H1 (cell line): ENCODE results near the gene NR3C2. TPM values are rescaled to one million over a fixed set of nuclear protein-coding genes. Genes with fewer than 3 reads are reported as not detected.

Source experiments
- CTCF ChIA-PET: fragments of 300-600 bp; sonication (Branson Sonifier 250); formaldehyde crosslinking; loops from one replicate; lab custom pipeline; 2021; ENCODE audit not compliant: partially characterized antibody; lab: Charles Lee
- POLR2A ChIA-PET: fragments of 300-600 bp; sonication (Branson Sonifier 250); formaldehyde crosslinking; loops from one replicate; lab custom pipeline; 2021; ENCODE audit warnings: inconsistent platforms; ENCODE audit not compliant: partially characterized antibody; lab: Charles Lee
- DNase-seq, 2 experiments: peaks; one replicate each; pipeline versions ENCODE4 v3.0.0 to v3.0.0-alpha.2; 2010 to 2022; ENCODE audit warnings: low spot score in 2 of 2, low read depth in 1 of 2, mixed read lengths in 1 of 2
- FAIRE-seq: peaks from 2 replicates; lab custom pipeline; 2011; peaks lifted over from hg19 to GRCh38; lab: Jason Lieb, UNC
- H2AFZ ChIP-seq: 2 replicates; pipeline ENCODE4 v1.8.1; 2012; ENCODE audit warnings: low read length, inconsistent platforms
- H2AK5ac ChIP-seq: 2 replicates; pipeline ENCODE4 v1.6.1; 2013; ENCODE audit warnings: low read depth, low read length
- H2BK120ac ChIP-seq: replicated peaks from 2 replicates; pipeline ENCODE3; 2013; ENCODE audit warnings: low read depth, low read length, inconsistent platforms
- H2BK12ac ChIP-seq: 2 replicates; pipeline ENCODE4 v1.6.1; 2013; ENCODE audit warnings: low read depth, low read length
- H2BK15ac ChIP-seq: 2 replicates; pipeline ENCODE4 v1.6.1; 2013; ENCODE audit warnings: low read length
- H2BK20ac ChIP-seq: 2 replicates; pipeline ENCODE4 v1.6.1; 2013; ENCODE audit warnings: low read length
- H2BK5ac ChIP-seq: 2 replicates; pipeline ENCODE4 v1.6.1; 2013; ENCODE audit warnings: low read depth, low read length
- H3K14ac ChIP-seq: 2 replicates; pipeline ENCODE4 v1.6.1; 2013; ENCODE audit warnings: inconsistent platforms; ENCODE audit not compliant: insufficient read length
- H3K18ac ChIP-seq: 2 replicates; pipeline ENCODE4 v1.6.1; 2013; ENCODE audit warnings: low read length; ENCODE audit errors: extremely low read depth
- H3K23ac ChIP-seq: 2 replicates; pipeline ENCODE4 v1.6.1; 2013; ENCODE audit warnings: inconsistent platforms; ENCODE audit not compliant: insufficient read length
- H3K23me2 ChIP-seq: 2 replicates; pipeline ENCODE4 v1.6.1; 2013; ENCODE audit warnings: low read depth, low read length
- H3K27ac ChIP-seq: 2 replicates; pipeline ENCODE4 v1.6.1; 2011; ENCODE audit warnings: low read depth, low read length, inconsistent platforms
- H3K27me3 ChIP-seq, 4 experiments: replicated peaks in 1 of 4; 1 replicate in 1 of 4; 2 replicates in 3 of 4; pipeline versions ENCODE4 v1.6.1 to v1.8.1; 2011 to 2013; ENCODE audit warnings: low read length in 3 of 4, mild to moderate bottlenecking in 3 of 4, inconsistent platforms in 2 of 4, mixed read lengths in 2 of 4, moderate library complexity in 1 of 4; ENCODE audit not compliant: control insufficient read depth in 3 of 4, insufficient read depth in 3 of 4; ENCODE audit errors: extremely low read depth in 1 of 4
- H3K36me3 ChIP-seq, 4 experiments: 2 replicates each; pipeline versions ENCODE4 v1.6.1 to v1.8.1; 2011 to 2013; ENCODE audit warnings: mild to moderate bottlenecking in 4 of 4, low read length in 3 of 4, moderate library complexity in 2 of 4, control low read depth in 1 of 4, inconsistent platforms in 1 of 4; ENCODE audit not compliant: insufficient read depth in 4 of 4, control insufficient read depth in 2 of 4
- H3K4ac ChIP-seq: replicated peaks from 2 replicates; pipeline ENCODE3; 2013; ENCODE audit warnings: low read length, low read depth, mixed read lengths, inconsistent platforms; ENCODE audit not compliant: insufficient read length
- H3K4me1 ChIP-seq, 4 experiments: replicated peaks in 1 of 4; 1 replicate in 1 of 4; 2 replicates in 3 of 4; pipeline versions ENCODE4 v1.6.1 to v1.8.1; 2011 to 2013; ENCODE audit warnings: low read length in 3 of 4, inconsistent platforms in 2 of 4, mixed read lengths in 1 of 4; ENCODE audit not compliant: insufficient read depth in 4 of 4, control insufficient read depth in 3 of 4
- H3K4me2 ChIP-seq, 2 experiments: 2 replicates each; pipeline versions ENCODE4 v1.6.1 to v1.8.1; 2011 to 2013; ENCODE audit warnings: low read depth in 2 of 2, low read length in 2 of 2, control low read depth in 1 of 2, inconsistent platforms in 1 of 2, mild to moderate bottlenecking in 1 of 2; ENCODE audit not compliant: insufficient read depth in 1 of 2
- H3K4me3 ChIP-seq, 4 experiments: fragments of 200-600, 300-600 bp in 1 of 4; sonication (generic), shearing (Covaris generic), sonication (Bioruptor Twin) in 1 of 4; 2 replicates each; pipeline versions ENCODE4 v1.5.1 to v1.8.1; 2011 to 2016; ENCODE audit warnings: low read length in 4 of 4, low read depth in 3 of 4, control low read depth in 2 of 4, inconsistent platforms in 2 of 4, mild to moderate bottlenecking in 2 of 4, mixed read lengths in 1 of 4, moderate library complexity in 1 of 4; ENCODE audit not compliant: insufficient read depth in 2 of 4; ENCODE audit errors: extremely low read depth in 1 of 4
- H3K56ac ChIP-seq: replicated peaks from 2 replicates; pipeline ENCODE3; 2013; ENCODE audit warnings: low read depth, mild to moderate bottlenecking, mixed read lengths, low read length, inconsistent platforms; ENCODE audit not compliant: insufficient read length
- H3K79me1 ChIP-seq: 2 replicates; pipeline ENCODE4 v1.6.1; 2013; ENCODE audit warnings: low read depth, low read length, control low read depth
- H3K79me2 ChIP-seq, 2 experiments: 2 replicates each; pipeline versions ENCODE4 v1.6.1 to v1.8.1; 2012 to 2013; ENCODE audit warnings: low read length in 2 of 2, mild to moderate bottlenecking in 2 of 2, inconsistent platforms in 1 of 2; ENCODE audit not compliant: insufficient read depth in 2 of 2, control insufficient read depth in 1 of 2
- H3K9ac ChIP-seq, 4 experiments: replicated peaks in 1 of 4; 1 replicate in 1 of 4; 2 replicates in 3 of 4; pipeline versions ENCODE4 v1.6.1 to v1.8.1; 2011 to 2013; ENCODE audit warnings: low read depth in 3 of 4, low read length in 3 of 4, control low read depth in 2 of 4, mild to moderate bottlenecking in 2 of 4, moderate library complexity in 2 of 4, inconsistent platforms in 1 of 4; ENCODE audit errors: extremely low read depth in 1 of 4
- H3K9me3 ChIP-seq, 2 experiments: 2 replicates each; pipeline versions ENCODE4 v1.6.1 to v1.8.1; 2012 to 2013; ENCODE audit warnings: mild to moderate bottlenecking in 2 of 2, moderate library complexity in 2 of 2, control low read depth in 1 of 2, inconsistent platforms in 1 of 2, low read depth in 1 of 2, low read length in 1 of 2, mixed read lengths in 1 of 2; ENCODE audit not compliant: insufficient read depth in 2 of 2
- H4K20me1 ChIP-seq, 2 experiments: replicated peaks in 1 of 2; 2 replicates each; pipeline versions ENCODE3 to v1.8.1; 2011 to 2013; ENCODE audit warnings: inconsistent platforms in 2 of 2, low read length in 2 of 2, mild to moderate bottlenecking in 1 of 2; ENCODE audit not compliant: insufficient read depth in 2 of 2, control insufficient read depth in 1 of 2
- H4K5ac ChIP-seq: 2 replicates; pipeline ENCODE4 v1.6.1; 2013; ENCODE audit warnings: low read length, low read depth, mixed read lengths, inconsistent platforms; ENCODE audit not compliant: insufficient read length
- H4K8ac ChIP-seq: 2 replicates; pipeline ENCODE4 v1.8.0; 2013; ENCODE audit warnings: mild to moderate bottlenecking, moderate library complexity, low read length, inconsistent platforms; ENCODE audit not compliant: insufficient read depth; ENCODE audit errors: extremely low read depth
- H4K91ac ChIP-seq: replicated peaks from 2 replicates; pipeline ENCODE3; 2013; ENCODE audit warnings: low read length, mixed read lengths, inconsistent platforms; ENCODE audit not compliant: insufficient read length
- BACH1 ChIP-seq: IDR thresholded peaks from 2 replicates; pipeline ENCODE4 v1.6.1; 2012; ENCODE audit warnings: low read length, improper control_type of control experiment
- CBX8 ChIP-seq: fragments of 300-800, 300-1000 bp; sonication (generic); IDR thresholded peaks from 2 replicates; pipeline ENCODE4 v1.7.1; 2016; ENCODE audit warnings: low read depth, low read length, borderline replicate concordance
- CEBPB ChIP-seq: IDR thresholded peaks from 2 replicates; pipeline ENCODE4 v1.6.1; 2012; ENCODE audit warnings: low read depth, low read length
- CREB1 ChIP-seq: IDR thresholded peaks from 2 replicates; pipeline ENCODE4 v1.6.1; 2012; ENCODE audit warnings: inconsistent platforms
- CTBP2 ChIP-seq: IDR thresholded peaks from 2 replicates; pipeline ENCODE4 v1.7.0; 2011; ENCODE audit warnings: borderline replicate concordance, mild to moderate bottlenecking, moderate library complexity, mixed read lengths, low read length; ENCODE audit not compliant: insufficient read depth, insufficient read length
- GTF2F1 ChIP-seq: IDR thresholded peaks from 2 replicates; pipeline ENCODE4 v1.6.1; 2012; ENCODE audit warnings: low read depth, low read length, improper control_type of control experiment, borderline replicate concordance
- KDM4A ChIP-seq: IDR thresholded peaks from one replicate; pipeline ENCODE4 v1.7.1; 2012; ENCODE audit warnings: low read depth, mild to moderate bottlenecking, moderate library complexity, low read length, inconsistent platforms; ENCODE audit not compliant: severe bottlenecking
- NANOG ChIP-seq: IDR thresholded peaks from 2 replicates; pipeline ENCODE4 v1.6.1; 2011; ENCODE audit warnings: low read length, low read depth, mild to moderate bottlenecking, inconsistent platforms; ENCODE audit not compliant: insufficient read depth, poor library complexity, severe bottlenecking
- NRF1 ChIP-seq: IDR thresholded peaks from 2 replicates; pipeline ENCODE4 v1.6.1; 2011; ENCODE audit warnings: mild to moderate bottlenecking, low read depth, low read length, improper control_type of control experiment
- RBBP5 ChIP-seq: IDR thresholded peaks from 2 replicates; pipeline ENCODE4 v1.7.1; 2012; ENCODE audit warnings: low read depth, mild to moderate bottlenecking, inconsistent platforms, low read length, moderate library complexity, borderline replicate concordance
- SP2 ChIP-seq: IDR thresholded peaks from 2 replicates; pipeline ENCODE4 v1.6.1; 2012; ENCODE audit warnings: mild to moderate bottlenecking, low read length, inconsistent platforms
- TBP ChIP-seq: IDR thresholded peaks from 2 replicates; pipeline ENCODE4 v1.6.1; 2011; ENCODE audit warnings: low read depth, low read length, improper control_type of control experiment
- WGBS, 2 experiments: shearing (Covaris generic) in 1 of 2; methylation state at CpG; one replicate each; pipeline versions ENCODE4 v1.1.6 to v1.1.7; 2013 to 2015; ENCODE audit warnings: low lambda C conversion rate in 2 of 2, mixed read lengths in 2 of 2, inconsistent platforms in 1 of 2, low coverage in 1 of 2, missing lambda C conversion rate in 1 of 2; ENCODE audit not compliant: insufficient replicate concordance in 2 of 2, insufficient coverage in 1 of 2, insufficient read length in 1 of 2; ENCODE audit errors: extremely low coverage in 1 of 2, missing lambda C conversion rate in 1 of 2; 5-methylcytosine and 5-hydroxymethylcytosine counted together
- polyA plus RNA-seq, 7 experiments: library from polyadenylated mRNA; depleted of rRNA in 3 of 7; stranded (reverse) in 5 of 7; unstranded in 2 of 7; fragments of >200 nt in 5 of 7; fragments of 200-250 nt in 2 of 7; gene quantifications; 1 replicate in 5 of 7; 2 replicates in 1 of 7; 4 replicates in 1 of 7; pipeline versions ENCODE4 v1.2.1 to v1.2.3, GENCODE V29; 2011 to 2013; ENCODE audit warnings: missing spikeins in 2 of 7, mixed read lengths in 2 of 7
- total RNA-seq: library from RNA; stranded (reverse); fragmentation: NEBNext Ultra II Directional; extraction: Animal tissue kit (Norgen Biotek cat#: 25700); gene quantifications from 2 replicates; pipeline ENCODE4 v1.2.1, GENCODE V29; 2021

Gene NR3C2
- total and polyA plus RNA-seq, 2 of the 8 experiments (the other 6 are each of a cell fraction or from before 2014, with no cell fraction given) = 0.80 to 3.9 TPM

DNA sequence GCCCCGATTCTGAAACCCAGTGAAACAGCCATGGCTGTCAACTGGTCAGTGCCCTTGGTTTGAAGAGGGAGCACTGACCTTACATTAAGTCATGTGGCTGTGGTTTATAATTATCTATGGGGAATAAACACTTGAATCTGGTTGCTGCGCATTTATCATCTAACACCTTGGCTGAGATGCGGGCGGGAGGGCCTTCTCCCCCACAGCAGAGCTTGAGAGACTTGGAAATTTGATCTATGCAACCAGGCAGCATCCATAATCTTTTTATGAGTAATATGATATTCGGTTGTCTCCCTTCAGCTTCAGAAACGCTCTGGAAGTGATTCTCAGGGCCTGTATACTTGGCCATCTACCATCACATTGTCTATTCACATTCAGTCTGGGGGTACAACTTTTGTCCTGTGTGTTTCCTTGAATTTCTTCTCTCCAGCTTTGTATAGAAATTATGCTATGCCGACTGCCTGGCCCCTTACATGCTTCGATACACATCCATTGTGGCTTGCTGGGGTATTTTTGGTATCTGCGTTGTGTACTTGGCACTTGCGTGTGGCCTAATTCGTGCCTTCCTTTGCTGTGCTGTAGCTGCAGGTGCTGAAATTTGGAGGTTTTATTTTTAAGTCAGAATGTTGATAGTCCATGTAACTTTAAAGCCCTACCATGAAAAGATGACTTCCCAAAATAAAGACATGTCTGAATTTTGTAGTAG is 388.8 kb downstream of the NR3C2 start:
- Histone ChIP-seq H2BK12ac (no peak overlapping the region), H4K5ac (no peak overlapping the region), H3K4me2 (no peak overlapping the region), H3K56ac (no peak overlapping the region), H2AK5ac (no peak overlapping the region), H3K9ac (no peak overlapping the region), H2BK120ac (no peak overlapping the region), H3K4me3 (no peak overlapping the region), H3K27me3 (no peaks in the 10 kb centered on the region), H3K23ac (no peak overlapping the region), H3K14ac (no peak overlapping the region), H3K23me2 (no peaks in the 10 kb centered on the region), H2BK20ac (no peak overlapping the region), H3K4me1 (peaks cover 0 to 10% (median under 1%) of the 10 kb centered on the region in 4 experiments; a peak in 4 of 7 replicates), H2BK5ac (no peak overlapping the region), H3K4ac (no peak overlapping the region), H3K36me3 (no peaks in the 10 kb centered on the region), H3K79me1 (no peaks in the 10 kb centered on the region), H3K27ac (no peak overlapping the region), H4K91ac (no peak overlapping the region), H3K18ac (no peak overlapping the region), H3K9me3 (no peaks in the 10 kb centered on the region), H4K8ac (no peak overlapping the region), H3K79me2 (no peaks in the 10 kb centered on the region), H4K20me1 (no peaks in the 10 kb centered on the region), H2AFZ (no peak overlapping the region), H2BK15ac (no peak overlapping the region)
- FAIRE-seq = no peak
- CTCF ChIA-PET = interaction anchor here (1.1 to 1.9 kb wide), 5 partner anchors 9 to 106 kb away, joined by 3 to 9 read pairs (median 4); no protein-coding TSS in a partner anchor
- POLR2A ChIA-PET = no interaction called here
- WGBS, 2 experiments = 91% methylated on average over 11 of the region's 11 CpGs; no CpG with 5 or more reads in 1 of the 2 experiments
- no peak for DNase-seq
- TF ChIP-seq BACH1 (no peak), GTF2F1 (no peak), CEBPB (no peak), KDM4A (no peak), CREB1 (no peak), SP2 (no peak), TBP (no peak), CBX8 (no peak), RBBP5 (no peak), CTBP2 (no peak), NANOG (no peak), NRF1 (no peak)
